Measurements from ENCODE around the gene TBC1D10A.

GRCh38 chr22:30295576-30295975, 31.2 kb downstream of the TBC1D10A start:
- TF ChIP-seq POLR2A (IDR thresholded peaks at IDR 0.05) (no peak), POLR2AphosphoS5 (IDR thresholded peaks at IDR 0.05) (no peak)
- TF ChIP-seq, protein P1, sequence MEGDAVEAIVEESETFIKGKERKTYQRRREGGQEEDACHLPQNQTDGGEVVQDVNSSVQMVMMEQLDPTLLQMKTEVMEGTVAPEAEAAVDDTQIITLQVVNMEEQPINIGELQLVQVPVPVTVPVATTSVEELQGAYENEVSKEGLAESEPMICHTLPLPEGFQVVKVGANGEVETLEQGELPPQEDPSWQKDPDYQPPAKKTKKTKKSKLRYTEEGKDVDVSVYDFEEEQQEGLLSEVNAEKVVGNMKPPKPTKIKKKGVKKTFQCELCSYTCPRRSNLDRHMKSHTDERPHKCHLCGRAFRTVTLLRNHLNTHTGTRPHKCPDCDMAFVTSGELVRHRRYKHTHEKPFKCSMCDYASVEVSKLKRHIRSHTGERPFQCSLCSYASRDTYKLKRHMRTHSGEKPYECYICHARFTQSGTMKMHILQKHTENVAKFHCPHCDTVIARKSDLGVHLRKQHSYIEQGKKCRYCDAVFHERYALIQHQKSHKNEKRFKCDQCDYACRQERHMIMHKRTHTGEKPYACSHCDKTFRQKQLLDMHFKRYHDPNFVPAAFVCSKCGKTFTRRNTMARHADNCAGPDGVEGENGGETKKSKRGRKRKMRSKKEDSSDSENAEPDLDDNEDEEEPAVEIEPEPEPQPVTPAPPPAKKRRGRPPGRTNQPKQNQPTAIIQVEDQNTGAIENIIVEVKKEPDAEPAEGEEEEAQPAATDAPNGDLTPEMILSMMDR (IDR thresholded peaks at IDR 0.05), result no peak
